Right lung (tissue), 5 donors: ENCODE results near the gene PUM1. TPM values are rescaled to one million over a fixed set of nuclear protein-coding genes. Genes with fewer than 3 reads are reported as not detected.
"Not testable (repeated sequence)": the region's sequence is repeated elsewhere in the genome, so short reads cannot be mapped to it uniquely, and the experiment has no call there.

ENCODE experiments used
- DNase-seq, 2 donors: peaks; one replicate each; pipeline ENCODE4 v3.0.0-alpha.2; 2013
- polyA plus RNA-seq, 5 donors: library from polyadenylated mRNA; unstranded; fragments of 120-200 nt; gene quantifications; one replicate each; pipeline versions ENCODE4 v1.2.1 to v1.2.3, GENCODE V29; 2013; ENCODE audit warnings: inconsistent platforms in 1 of 5, low replicate concordance in 1 of 5; ENCODE audit not compliant: insufficient read length in 5 of 5, insufficient read depth in 1 of 5

The PUM1 gene
- polyA plus RNA-seq, 5 donors, result 69.6 to 122 (median 114) TPM

- no peak for DNase-seq
Measured at GRCh38 chr1:30968220-30968971, 97.1 kb downstream of the PUM1 start.

GRCh38 chr1:30966690-30967369 lies 98.7 kb downstream of the PUM1 start:
- peak in 1 of 2 donors; percentile 17 for DNase-seq

- DNase-seq, result no peak
Measured at GRCh38 chr1:30965924-30966599, 99.5 kb downstream of the PUM1 start.

GRCh38 chr1:30964706-30965105 lies 100.8 kb downstream of the PUM1 start:
- no peak for DNase-seq

- no peak for DNase-seq
Measured at GRCh38 chr1:30962609-30963508, 102.7 kb downstream of the PUM1 start.

- DNase-seq, result no peak
Measured at GRCh38 chr1:30957560-30958222, 107.8 kb downstream of the PUM1 start.

GRCh38 chr1:30955448-30956015 lies 110.0 kb downstream of the PUM1 start:
- DNase-seq, result no peak

GRCh38 chr1:30953685-30954084 lies 111.8 kb downstream of the PUM1 start:
- no peak for DNase-seq

- no peak for DNase-seq
Measured at GRCh38 chr1:30952098-30952497, 113.4 kb downstream of the PUM1 start.

GRCh38 chr1:30950700-30951099 lies 114.8 kb downstream of the PUM1 start:
- DNase-seq, result no peak

GRCh38 chr1:30950053-30950452 lies 115.5 kb downstream of the PUM1 start:
- DNase-seq, result no peak

GRCh38 chr1:30949487-30949838 lies 116.1 kb downstream of the PUM1 start:
- not testable (repeated sequence) for DNase-seq

GRCh38 chr1:30948813-30949486 lies 116.6 kb downstream of the PUM1 start:
- not testable (repeated sequence) for DNase-seq

- no peak for DNase-seq
Measured at GRCh38 chr1:30948278-30948677, 117.2 kb downstream of the PUM1 start.

GRCh38 chr1:30947212-30947611 lies 118.3 kb downstream of the PUM1 start:
- DNase-seq, result no peak

- no peak for DNase-seq
Measured at GRCh38 chr1:30942326-30942963, 123.1 kb downstream of the PUM1 start.

- no peak for DNase-seq
Measured at GRCh38 chr1:30940541-30940940, 125.0 kb downstream of the PUM1 start.

GRCh38 chr1:30936541-30937171 lies 128.9 kb downstream of the PUM1 start:
- no peak for DNase-seq

GRCh38 chr1:30935758-30936157 lies 129.8 kb downstream of the PUM1 start:
- DNase-seq, result not testable (repeated sequence)
